ENCODE results near the gene VTCN1.

- no peak for TF ChIP-seq CTCF (conservative IDR thresholded peaks at IDR 0.05; ENCODE audit: low read length)
- TF ChIP-seq EZH2phosphoT487 (IDR thresholded peaks at IDR 0.05; ENCODE audit: borderline replicate concordance, low read depth, low read length), result no peak
Measured at GRCh38 chr1:117215019-117215418, 4.3 kb upstream of the VTCN1 start.
